HepG2 (cell line): ENCODE data around the gene ANXA6. TPM values are rescaled to one million over a fixed set of nuclear protein-coding genes. Genes with fewer than 3 reads are reported as not detected.
A peak's percentile ranks its signal among the peaks of the same experiment; 100 is the strongest.

Experiments
- ASH2L ChIP-seq: fragments of 300-600, 200-600 bp; sonication (generic); IDR thresholded peaks from 2 replicates; pipeline ENCODE4 v1.7.0; 2017; ENCODE audit warnings: low read depth, mild to moderate bottlenecking, moderate library complexity, mixed read lengths, low read length; ENCODE audit not compliant: insufficient read length
- CC2D1A ChIP-seq: sonication (generic); formaldehyde crosslinking; IDR thresholded peaks from 2 replicates; pipeline ENCODE4 v1.8.1; 2023; ENCODE audit warnings: mild to moderate bottlenecking, missing genetic modification reagents
- CENPX ChIP-seq: sonication (generic); formaldehyde crosslinking; IDR thresholded peaks from 2 replicates; pipeline ENCODE4 v1.9.0; 2021; ENCODE audit warnings: mild to moderate bottlenecking, missing genetic modification reagents, moderate library complexity
- CREM ChIP-seq, 2 experiments: sonication (generic) in 1 of 2; formaldehyde crosslinking in 1 of 2; IDR thresholded peaks; 2 replicates each; pipeline versions ENCODE4 v1.4.0 to v1.6.1; 2016 to 2020; ENCODE audit warnings: antibody characterized with exemption in 1 of 2, mild to moderate bottlenecking in 1 of 2, missing genetic modification reagents in 1 of 2
- DMAP1 ChIP-seq: IDR thresholded peaks from 2 replicates; pipeline ENCODE4 v1.6.1; 2016
- EEA1 ChIP-seq: sonication (generic); formaldehyde crosslinking; IDR thresholded peaks from 2 replicates; pipeline ENCODE4 v1.5.1; 2020; ENCODE audit warnings: mild to moderate bottlenecking, missing genetic modification reagents, borderline replicate concordance
- ELF3 ChIP-seq: IDR thresholded peaks from 2 replicates; pipeline ENCODE4 v1.6.1; 2016; ENCODE audit warnings: missing genetic modification reagents, missing compliant biosample characterization
- FOXP1 ChIP-seq, 2 experiments: fragments of 450-650 bp in 1 of 2; IDR thresholded peaks; 2 replicates each; pipeline ENCODE4 v1.6.1; 2017 to 2018; ENCODE audit warnings: antibody characterized with exemption in 1 of 2
- GPN1 ChIP-seq: sonication (generic); formaldehyde crosslinking; IDR thresholded peaks from 2 replicates; pipeline ENCODE4 v1.5.1; 2020; ENCODE audit warnings: missing genetic modification reagents, borderline replicate concordance
- HIVEP1 ChIP-seq: sonication (generic); formaldehyde crosslinking; IDR thresholded peaks from 2 replicates; pipeline ENCODE4 v1.4.0; 2020; ENCODE audit warnings: mild to moderate bottlenecking, missing genetic modification reagents
- KDM1A ChIP-seq: IDR thresholded peaks from 2 replicates; pipeline ENCODE4 v1.6.1; 2016; ENCODE audit warnings: missing compliant biosample characterization
- MBNL3 ChIP-seq: fragments of 250-450 bp; sonication (Bioruptor Pico); conservative IDR thresholded peaks from 2 replicates; pipeline ENCODE4 v1.8.0; 2022; ENCODE audit warnings: mild to moderate bottlenecking, inconsistent platforms
- MIXL1 ChIP-seq: IDR thresholded peaks from 2 replicates; pipeline ENCODE4 v1.6.1; 2016
- NKX3-1 ChIP-seq: sonication (generic); formaldehyde crosslinking; IDR thresholded peaks from 2 replicates; pipeline ENCODE4 v1.5.0; 2020; ENCODE audit warnings: missing genetic modification reagents
- TRIM24 ChIP-seq: sonication (generic); formaldehyde crosslinking; IDR thresholded peaks from 2 replicates; pipeline ENCODE4 v1.8.0; 2022; ENCODE audit warnings: mild to moderate bottlenecking, missing genetic modification reagents
- ZFP37 ChIP-seq: sonication (generic); formaldehyde crosslinking; IDR thresholded peaks from 2 replicates; pipeline ENCODE4 v1.4.0; 2020; ENCODE audit warnings: missing genetic modification reagents, borderline replicate concordance
- ZNF331 ChIP-seq: sonication (generic); formaldehyde crosslinking; IDR thresholded peaks from 2 replicates; pipeline ENCODE4 v1.4.0; 2020; ENCODE audit warnings: missing genetic modification reagents
- ZNF552 ChIP-seq: sonication (generic); formaldehyde crosslinking; IDR thresholded peaks from 2 replicates; pipeline ENCODE4 v1.9.0; 2022; ENCODE audit warnings: missing genetic modification reagents, mild to moderate bottlenecking, borderline replicate concordance
- ZNF572 ChIP-seq: sonication (generic); formaldehyde crosslinking; IDR thresholded peaks from 2 replicates; pipeline ENCODE4 v1.5.1; 2020; ENCODE audit warnings: mild to moderate bottlenecking, missing genetic modification reagents
- ZNF775 ChIP-seq: sonication (generic); formaldehyde crosslinking; IDR thresholded peaks from 2 replicates; pipeline ENCODE4 v1.4.0; 2020; ENCODE audit warnings: missing genetic modification reagents, mild to moderate bottlenecking, moderate library complexity, borderline replicate concordance
- ZZZ3 ChIP-seq: sonication (generic); formaldehyde crosslinking; IDR thresholded peaks from 2 replicates; pipeline ENCODE4 v1.4.0; 2020; ENCODE audit warnings: missing genetic modification reagents, mild to moderate bottlenecking, borderline replicate concordance
- polyA plus RNA-seq, 8 experiments: library from polyadenylated mRNA; depleted of rRNA in 3 of 8; stranded (reverse) in 7 of 8; unstranded in 1 of 8; fragments of >200 nt; fragmentation: Illumina TruSeq in 4 of 8; extraction: Trizol in 4 of 8; gene quantifications; 2 replicates each; pipeline versions ENCODE4 v1.2.1 to v1.2.3, GENCODE V29; 2011 to 2016; ENCODE audit warnings: low read depth in 4 of 8, missing spikeins in 1 of 8, mixed read lengths in 1 of 8; ENCODE audit not compliant: insufficient read depth in 1 of 8
- total RNA-seq, 5 experiments: library from RNA; depleted of rRNA; stranded (reverse); fragments of >200 nt; fragmentation: Illumina TruSeq; extraction: Trizol; gene quantifications; 2 replicates each; pipeline ENCODE4 v1.2.3, GENCODE V29; 2016; ENCODE audit warnings: low read depth in 1 of 5
- TF ChIP-seq, protein P1 (sequence below): sonication (generic); formaldehyde crosslinking; IDR thresholded peaks from 2 replicates; pipeline ENCODE4 v1.4.0; 2020; ENCODE audit warnings: missing genetic modification reagents
- TF ChIP-seq, protein P2 (sequence below): sonication (generic); formaldehyde crosslinking; IDR thresholded peaks from 2 replicates; pipeline ENCODE4 v1.9.0; 2021; ENCODE audit warnings: missing genetic modification reagents, mild to moderate bottlenecking, borderline replicate concordance
- TF ChIP-seq, protein P3 (sequence below): sonication (generic); formaldehyde crosslinking; IDR thresholded peaks from 2 replicates; pipeline ENCODE4 v1.4.0; 2020; ENCODE audit warnings: mild to moderate bottlenecking, missing genetic modification reagents

Gene ANXA6
- total and polyA plus RNA-seq, 2 of the 13 experiments (the other 11 are each of a cell fraction or from before 2014, with no cell fraction given), result 103 to 125 TPM

DNA sequence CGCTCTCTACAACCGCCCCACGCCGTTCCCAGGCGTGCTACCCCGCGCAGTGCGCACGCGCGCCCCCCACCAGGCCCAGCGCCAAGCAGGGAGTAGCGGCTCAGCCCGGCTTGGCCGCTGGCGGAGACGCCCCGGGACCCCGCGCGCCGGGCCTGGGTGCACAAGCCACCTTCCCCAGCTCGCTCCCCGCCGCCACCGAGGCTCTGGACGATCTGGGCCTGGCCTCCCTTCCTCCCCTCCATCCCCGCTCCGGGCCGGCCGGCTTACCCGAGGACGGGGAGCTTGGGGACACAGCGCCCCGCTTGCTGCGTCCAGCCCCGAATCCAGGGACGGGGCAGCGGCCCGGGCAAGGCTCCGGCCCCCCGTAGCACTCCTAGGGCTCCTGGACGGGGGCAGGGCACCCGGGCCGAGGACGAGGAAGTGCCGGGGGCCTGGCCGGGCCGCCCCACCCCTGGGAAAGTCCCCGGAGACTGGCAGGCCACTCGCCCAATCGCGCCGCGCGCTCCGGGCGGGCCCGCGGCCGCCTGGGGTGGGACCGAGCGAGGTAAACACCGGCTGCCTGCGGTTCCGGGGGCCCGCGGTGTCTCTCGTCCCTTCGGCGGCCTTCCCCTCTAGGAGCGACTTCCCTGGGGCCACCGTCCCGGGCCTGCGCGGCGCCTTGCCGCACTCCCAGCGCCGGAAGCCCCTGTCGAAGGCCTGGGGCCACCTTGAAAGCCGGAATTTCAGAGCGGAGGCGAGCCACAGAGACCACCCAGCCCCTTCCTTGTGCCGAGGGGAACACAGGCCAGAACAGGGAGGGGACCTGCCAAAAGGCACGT lies 76.8 kb downstream of the ANXA6 start, which contains the start of gene TNIP1 (continued):
- TF ChIP-seq, protein P1, sequence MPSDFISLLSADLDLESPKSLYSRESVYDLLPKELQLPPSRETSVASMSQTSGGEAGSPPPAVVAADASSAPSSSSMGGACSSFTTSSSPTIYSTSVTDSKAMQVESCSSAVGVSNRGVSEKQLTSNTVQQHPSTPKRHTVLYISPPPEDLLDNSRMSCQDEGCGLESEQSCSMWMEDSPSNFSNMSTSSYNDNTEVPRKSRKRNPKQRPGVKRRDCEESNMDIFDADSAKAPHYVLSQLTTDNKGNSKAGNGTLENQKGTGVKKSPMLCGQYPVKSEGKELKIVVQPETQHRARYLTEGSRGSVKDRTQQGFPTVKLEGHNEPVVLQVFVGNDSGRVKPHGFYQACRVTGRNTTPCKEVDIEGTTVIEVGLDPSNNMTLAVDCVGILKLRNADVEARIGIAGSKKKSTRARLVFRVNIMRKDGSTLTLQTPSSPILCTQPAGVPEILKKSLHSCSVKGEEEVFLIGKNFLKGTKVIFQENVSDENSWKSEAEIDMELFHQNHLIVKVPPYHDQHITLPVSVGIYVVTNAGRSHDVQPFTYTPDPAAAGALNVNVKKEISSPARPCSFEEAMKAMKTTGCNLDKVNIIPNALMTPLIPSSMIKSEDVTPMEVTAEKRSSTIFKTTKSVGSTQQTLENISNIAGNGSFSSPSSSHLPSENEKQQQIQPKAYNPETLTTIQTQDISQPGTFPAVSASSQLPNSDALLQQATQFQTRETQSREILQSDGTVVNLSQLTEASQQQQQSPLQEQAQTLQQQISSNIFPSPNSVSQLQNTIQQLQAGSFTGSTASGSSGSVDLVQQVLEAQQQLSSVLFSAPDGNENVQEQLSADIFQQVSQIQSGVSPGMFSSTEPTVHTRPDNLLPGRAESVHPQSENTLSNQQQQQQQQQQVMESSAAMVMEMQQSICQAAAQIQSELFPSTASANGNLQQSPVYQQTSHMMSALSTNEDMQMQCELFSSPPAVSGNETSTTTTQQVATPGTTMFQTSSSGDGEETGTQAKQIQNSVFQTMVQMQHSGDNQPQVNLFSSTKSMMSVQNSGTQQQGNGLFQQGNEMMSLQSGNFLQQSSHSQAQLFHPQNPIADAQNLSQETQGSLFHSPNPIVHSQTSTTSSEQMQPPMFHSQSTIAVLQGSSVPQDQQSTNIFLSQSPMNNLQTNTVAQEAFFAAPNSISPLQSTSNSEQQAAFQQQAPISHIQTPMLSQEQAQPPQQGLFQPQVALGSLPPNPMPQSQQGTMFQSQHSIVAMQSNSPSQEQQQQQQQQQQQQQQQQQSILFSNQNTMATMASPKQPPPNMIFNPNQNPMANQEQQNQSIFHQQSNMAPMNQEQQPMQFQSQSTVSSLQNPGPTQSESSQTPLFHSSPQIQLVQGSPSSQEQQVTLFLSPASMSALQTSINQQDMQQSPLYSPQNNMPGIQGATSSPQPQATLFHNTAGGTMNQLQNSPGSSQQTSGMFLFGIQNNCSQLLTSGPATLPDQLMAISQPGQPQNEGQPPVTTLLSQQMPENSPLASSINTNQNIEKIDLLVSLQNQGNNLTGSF (CRISPR knock-in tag), result 0 out of 2 replicates have a peak, but pooled peaks have one; percentile 48
- TF ChIP-seq ZZZ3 (peak; percentile 77; the same call in 1 of the 2 replicates), HIVEP1 (CRISPR knock-in tag) (peak; percentile 80), ZNF775 (CRISPR knock-in tag) (no peak; the same call in 1 of the 2 replicates), CREM (IDR thresholded peaks at IDR 0.05) (0 out of 2 replicates have a peak, but pooled peaks have one; percentile 12), CREM (CRISPR knock-in tag; IDR thresholded peaks at IDR 0.05) (no peak), MBNL3 (CRISPR knock-in tag) (no peak), NKX3-1 (CRISPR knock-in tag) (peak; percentile 71), CENPX (CRISPR knock-in tag) (no peak), ASH2L (peak; percentile 89), TRIM24 (CRISPR knock-in tag) (no peak), ZNF572 (CRISPR knock-in tag) (peak; percentile 15; the same call in 1 of the 2 replicates), ZFP37 (0 out of 2 replicates have a peak, but pooled peaks have one; percentile 29), MIXL1 (CRISPR knock-in tag) (no peak), EEA1 (CRISPR knock-in tag) (peak; percentile 77; the same call in 1 of the 2 replicates), ELF3 (peak; percentile 90), GPN1 (CRISPR knock-in tag) (no peak), ZNF552 (CRISPR knock-in tag) (no peak), CC2D1A (CRISPR knock-in tag) (no peak), FOXP1 (IDR thresholded peaks at IDR 0.05) (no peak), FOXP1 (CRISPR knock-in tag; IDR thresholded peaks at IDR 0.05) (peak; percentile 29; the same call in 1 of the 2 replicates), KDM1A (CRISPR knock-in tag) (no peak), DMAP1 (CRISPR knock-in tag) (peak; percentile 66; the same call in 1 of the 2 replicates), ZNF331 (CRISPR knock-in tag) (peak; percentile 62; the same call in 1 of the 2 replicates)
- TF ChIP-seq, protein P2, sequence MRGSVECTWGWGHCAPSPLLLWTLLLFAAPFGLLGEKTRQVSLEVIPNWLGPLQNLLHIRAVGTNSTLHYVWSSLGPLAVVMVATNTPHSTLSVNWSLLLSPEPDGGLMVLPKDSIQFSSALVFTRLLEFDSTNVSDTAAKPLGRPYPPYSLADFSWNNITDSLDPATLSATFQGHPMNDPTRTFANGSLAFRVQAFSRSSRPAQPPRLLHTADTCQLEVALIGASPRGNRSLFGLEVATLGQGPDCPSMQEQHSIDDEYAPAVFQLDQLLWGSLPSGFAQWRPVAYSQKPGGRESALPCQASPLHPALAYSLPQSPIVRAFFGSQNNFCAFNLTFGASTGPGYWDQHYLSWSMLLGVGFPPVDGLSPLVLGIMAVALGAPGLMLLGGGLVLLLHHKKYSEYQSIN (CRISPR knock-in tag), result no peak
- TF ChIP-seq, protein P3, sequence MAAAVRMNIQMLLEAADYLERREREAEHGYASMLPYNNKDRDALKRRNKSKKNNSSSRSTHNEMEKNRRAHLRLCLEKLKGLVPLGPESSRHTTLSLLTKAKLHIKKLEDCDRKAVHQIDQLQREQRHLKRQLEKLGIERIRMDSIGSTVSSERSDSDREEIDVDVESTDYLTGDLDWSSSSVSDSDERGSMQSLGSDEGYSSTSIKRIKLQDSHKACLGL (CRISPR knock-in tag), result peak; percentile 90
